K562 (cell line): ENCODE results near the gene ZNF488. TPM values are rescaled to one million over a fixed set of nuclear protein-coding genes. Genes with fewer than 3 reads are reported as not detected.

Experiments
- ATAC-seq: fragments of 200-7000 bp; cut with Tn5 transposase; 3 replicates; pipeline ENCODE4 v1.9.1; 2020; ENCODE audit warnings: moderate library complexity
- BruUV-seq: library from RNA; stranded (reverse); fragments of 400-500 nt; replicated peaks from 2 replicates; lab custom pipeline; 2021; lab: Mats Ljungman, UMichigan
- CTCF ChIA-PET: fragments of 300-600 bp; formaldehyde crosslinking; extraction: SDS; loops from one replicate; lab custom pipeline; 2021; ENCODE audit warnings: low intra/inter-chr PET ratio; lab: Yijun Ruan, JAX
- POLR2A ChIA-PET: fragments of 300-600, 350-650 bp; sonication (Branson Sonifier 250); formaldehyde crosslinking; extraction: SDS; loops from one replicate; lab custom pipeline; 2021; ENCODE audit warnings: antibody characterized with exemption, inconsistent platforms; lab: Yijun Ruan, JAX
- DNase-seq, 4 experiments: peaks; one replicate each; pipeline versions ENCODE4 v3.0.0 to v3.0.0-alpha.2; 2011 to 2018; ENCODE audit warnings: low spot score in 3 of 4, mixed read lengths in 3 of 4; ENCODE audit errors: extremely low read depth in 1 of 4
- FAIRE-seq: peaks from 2 replicates; lab custom pipeline; 2011; peaks lifted over from hg19 to GRCh38; lab: Jason Lieb, UNC
- H2AFZ ChIP-seq: 2 replicates; pipeline ENCODE4 v1.6.0; 2011; ENCODE audit warnings: low read depth, low read length, control low read depth, inconsistent platforms
- H3K27ac ChIP-seq: fragments of 200-600 bp; 3 replicates; pipeline ENCODE4 v1.8.0; 2011; ENCODE audit warnings: low read depth, mild to moderate bottlenecking, control low read depth, inconsistent platforms, low read length, moderate library complexity, mixed read lengths; ENCODE audit errors: extremely low read depth
- H3K27me3 ChIP-seq, 2 experiments: fragments of 300-600 bp in 1 of 2; 2 replicates in 1 of 2; 3 replicates in 1 of 2; pipeline versions ENCODE4 v1.6.0 to v1.8.0; 2011; ENCODE audit warnings: inconsistent platforms in 2 of 2, low read length in 2 of 2, mild to moderate bottlenecking in 1 of 2, mixed read lengths in 1 of 2, moderate library complexity in 1 of 2; ENCODE audit not compliant: control insufficient read depth in 2 of 2, insufficient read depth in 2 of 2
- H3K36me3 ChIP-seq: fragments of 300-600 bp; 3 replicates; pipeline ENCODE4 v1.8.0; 2011; ENCODE audit warnings: mild to moderate bottlenecking, low read length, inconsistent platforms; ENCODE audit not compliant: control insufficient read depth, insufficient read depth
- H3K4me1 ChIP-seq, 2 experiments: fragments of 200-600 bp in 1 of 2; replicated peaks in 1 of 2; 2 replicates in 1 of 2; 3 replicates in 1 of 2; pipeline versions ENCODE4 v1.5.1 to v1.8.0; 2011; ENCODE audit warnings: inconsistent platforms in 2 of 2, low read length in 2 of 2, mild to moderate bottlenecking in 1 of 2, mixed read lengths in 1 of 2, moderate library complexity in 1 of 2; ENCODE audit not compliant: control insufficient read depth in 2 of 2, insufficient read depth in 2 of 2
- H3K4me2 ChIP-seq: 2 replicates; pipeline ENCODE4 v1.6.1; 2011; ENCODE audit warnings: low read length, control low read depth, inconsistent platforms, mixed read lengths; ENCODE audit not compliant: insufficient read depth
- H3K4me3 ChIP-seq: fragments of 200-600 bp; sonication (generic), shearing (Covaris generic); 2 replicates; pipeline ENCODE4 v1.5.1; 2016; ENCODE audit warnings: control low read depth, inconsistent platforms
- H3K79me2 ChIP-seq: fragments of 200-600 bp; 3 replicates; pipeline ENCODE4 v1.8.0; 2011; ENCODE audit warnings: low read length, inconsistent platforms; ENCODE audit not compliant: control insufficient read depth, insufficient read depth
- H3K9ac ChIP-seq, 2 experiments: 2 replicates each; pipeline versions ENCODE4 v1.6.0 to v1.6.1; 2011; ENCODE audit warnings: low read depth in 2 of 2, low read length in 2 of 2, control low read depth in 1 of 2, inconsistent platforms in 1 of 2, mild to moderate bottlenecking in 1 of 2, mixed read lengths in 1 of 2; ENCODE audit not compliant: insufficient read depth in 1 of 2
- H3K9me1 ChIP-seq: one replicate; pipeline ENCODE4 v1.6.0; 2011; ENCODE audit warnings: inconsistent platforms, mild to moderate bottlenecking, low read length, moderate library complexity; ENCODE audit not compliant: control insufficient read depth, insufficient read depth
- H3K9me3 ChIP-seq: replicated peaks from 2 replicates; pipeline ENCODE4 v1.5.1; 2011; ENCODE audit warnings: low read depth, low read length, inconsistent platforms; ENCODE audit not compliant: control insufficient read depth, insufficient read depth
- H4K20me1 ChIP-seq: replicated peaks from 2 replicates; pipeline ENCODE4 v1.6.1; 2011; ENCODE audit warnings: low read length, inconsistent platforms, mixed read lengths; ENCODE audit not compliant: control insufficient read depth, insufficient read depth
- BRF1 ChIP-seq: IDR thresholded peaks from 3 replicates; pipeline ENCODE4 v1.6.1; 2011; ENCODE audit warnings: borderline replicate concordance, mild to moderate bottlenecking; ENCODE audit not compliant: insufficient read length; ENCODE audit errors: extremely low read depth
- MTA3 ChIP-seq: fragments of 450-650 bp; formaldehyde crosslinking; IDR thresholded peaks from 2 replicates; pipeline ENCODE4 v1.6.1; 2017; ENCODE audit warnings: mild to moderate bottlenecking, borderline replicate concordance
- SRF ChIP-seq, 2 experiments: fragments of 250-450, 450-650 bp in 1 of 2; sonication (Bioruptor Pico) in 1 of 2; sonication (generic) in 1 of 2; formaldehyde crosslinking; IDR thresholded peaks; 2 replicates each; pipeline versions ENCODE4 v1.5.0 to v1.5.1; 2020 to 2022; ENCODE audit warnings: mild to moderate bottlenecking in 1 of 2, missing genetic modification reagents in 1 of 2
- ZFP91 ChIP-seq: sonication (generic); formaldehyde crosslinking; IDR thresholded peaks from 2 replicates; pipeline ENCODE4 v1.8.0; 2022; ENCODE audit warnings: mild to moderate bottlenecking, missing genetic modification reagents
- WGBS: fragments of 100-300 bp; shearing (Covaris generic); methylation state at CpG from one replicate; pipeline ENCODE4 v1.1.6; 2016; ENCODE audit warnings: low coverage, mixed read lengths; ENCODE audit not compliant: insufficient coverage; ENCODE audit errors: missing lambda C conversion rate; 5-methylcytosine and 5-hydroxymethylcytosine counted together
- in situ Hi-C: fragments of 300-500 bp; cut with MboI; formaldehyde crosslinking; loops from 4 replicates; pipeline ENCODE4 v1.15.0; 2018; ENCODE audit warnings: inconsistent platforms, mixed read lengths
- intact Hi-C: fragments of 100-400 bp; cut with micrococcal nuclease; formaldehyde crosslinking; loops from 2 replicates; pipeline ENCODE4 v1.14.2; 2022
- polyA plus RNA-seq, 8 experiments: library from polyadenylated mRNA; depleted of rRNA in 4 of 8; stranded (reverse) in 5 of 8; unstranded in 3 of 8; fragments of >200 nt; fragmentation: Nextera tagmentation in 2 of 8; fragmentation: Illumina TruSeq in 1 of 8; extraction: Ambion mirVana in 2 of 8; extraction: Trizol in 1 of 8; gene quantifications; 2 replicates each; pipeline versions ENCODE4 v1.2.1 to v1.2.3, GENCODE V29; 2011 to 2014; ENCODE audit warnings: inconsistent platforms in 1 of 8, missing spikeins in 1 of 8
- total RNA-seq, 7 experiments: library from RNA; depleted of rRNA in 6 of 7; stranded (reverse); fragments of >200 nt in 6 of 7; fragmentation: Illumina TruSeq in 2 of 7; extraction: Trizol in 2 of 7; gene quantifications; 2 replicates each; pipeline versions ENCODE4 v1.2.1 to v1.2.3, GENCODE V29; 2011 to 2021; ENCODE audit warnings: low replicate concordance in 1 of 7
- TF ChIP-seq, protein P1 (sequence below), 2 experiments: fragments of 150-350 bp in 1 of 2; IDR thresholded peaks; 2 replicates each; pipeline ENCODE4 v1.6.1; 2012 to 2016; ENCODE audit warnings: low read depth in 2 of 2, low read length in 2 of 2, mild to moderate bottlenecking in 1 of 2, moderate library complexity in 1 of 2

Gene ZNF488
- total and polyA plus RNA-seq, 9 of the 15 experiments (the other 6 are each of a cell fraction or from before 2014, with no cell fraction given), result 0.03 to 0.09 (median 0.05) TPM; not detected in 3

DNA sequence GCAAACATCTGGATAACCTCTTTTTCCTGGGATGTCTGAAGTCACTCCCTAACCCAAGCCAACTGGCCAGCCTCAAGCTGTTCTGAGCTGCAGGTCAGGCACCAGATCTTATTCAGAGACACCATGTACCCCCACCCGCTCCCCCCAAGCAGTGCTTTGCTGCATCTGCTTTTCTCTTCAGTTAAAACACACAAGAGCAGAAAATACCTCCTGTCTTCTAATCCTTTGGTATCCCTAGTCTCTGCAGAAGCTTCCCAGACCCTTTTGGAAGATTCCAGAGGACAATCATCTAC is 3.0 kb downstream of the ZNF488 start (continued):
- TF ChIP-seq ZFP91, result no peak

GRCh38 chr10:47380341-47381102 is 3.6 kb downstream of the ZNF488 start:
- Histone ChIP-seq H3K27me3 (peaks cover 34 to 69% of the 10 kb centered on the region in 2 experiments), H3K27ac (no peak overlapping the region), H3K4me1 (peaks cover 0 to 14% of the 10 kb centered on the region in 2 experiments; a peak in 3 of 5 replicates), H3K9ac (no peak overlapping the region), H3K36me3 (no peaks in the 10 kb centered on the region), H3K9me3 (no peaks in the 10 kb centered on the region; the same call in 1 of the 2 replicates), H3K9me1 (no peaks in the 10 kb centered on the region), H3K4me3 (no peak overlapping the region), H3K4me2 (no peak overlapping the region), H4K20me1 (0 out of 2 replicates have a peak, but pooled peaks cover 9% of the 10 kb centered on the region), H2AFZ (no peak overlapping the region), H3K79me2 (no peaks in the 10 kb centered on the region)
- no peak for DNase-seq
- ChIA-PET CTCF (no interaction called here), POLR2A (interaction anchor here (1.1 to 1.5 kb wide), 3 partner anchors 14 to 1100 kb away, joined by 3 to 5 read pairs (median 4); partner anchors contain the start of gene RBP3)
- in situ Hi-C loops, result loop anchor here (5.0 kb wide), 2 partner anchors 1098 to 1273 kb away; no protein-coding TSS in a partner anchor
- intact Hi-C loops, result loop anchor here (2.0 kb wide), 1 partner anchor 14 kb away; no protein-coding TSS in a partner anchor
- no peak for FAIRE-seq
- ATAC-seq, result no peak
- BruUV-seq, result no TSS peak
- 0% methylated on average over 8 of the region's 8 CpGs for WGBS
- TF ChIP-seq BRF1 (no peak), MTA3 (no peak), SRF (CRISPR knock-in tag; IDR thresholded peaks at IDR 0.05) (no peak)
- TF ChIP-seq, protein P1, sequence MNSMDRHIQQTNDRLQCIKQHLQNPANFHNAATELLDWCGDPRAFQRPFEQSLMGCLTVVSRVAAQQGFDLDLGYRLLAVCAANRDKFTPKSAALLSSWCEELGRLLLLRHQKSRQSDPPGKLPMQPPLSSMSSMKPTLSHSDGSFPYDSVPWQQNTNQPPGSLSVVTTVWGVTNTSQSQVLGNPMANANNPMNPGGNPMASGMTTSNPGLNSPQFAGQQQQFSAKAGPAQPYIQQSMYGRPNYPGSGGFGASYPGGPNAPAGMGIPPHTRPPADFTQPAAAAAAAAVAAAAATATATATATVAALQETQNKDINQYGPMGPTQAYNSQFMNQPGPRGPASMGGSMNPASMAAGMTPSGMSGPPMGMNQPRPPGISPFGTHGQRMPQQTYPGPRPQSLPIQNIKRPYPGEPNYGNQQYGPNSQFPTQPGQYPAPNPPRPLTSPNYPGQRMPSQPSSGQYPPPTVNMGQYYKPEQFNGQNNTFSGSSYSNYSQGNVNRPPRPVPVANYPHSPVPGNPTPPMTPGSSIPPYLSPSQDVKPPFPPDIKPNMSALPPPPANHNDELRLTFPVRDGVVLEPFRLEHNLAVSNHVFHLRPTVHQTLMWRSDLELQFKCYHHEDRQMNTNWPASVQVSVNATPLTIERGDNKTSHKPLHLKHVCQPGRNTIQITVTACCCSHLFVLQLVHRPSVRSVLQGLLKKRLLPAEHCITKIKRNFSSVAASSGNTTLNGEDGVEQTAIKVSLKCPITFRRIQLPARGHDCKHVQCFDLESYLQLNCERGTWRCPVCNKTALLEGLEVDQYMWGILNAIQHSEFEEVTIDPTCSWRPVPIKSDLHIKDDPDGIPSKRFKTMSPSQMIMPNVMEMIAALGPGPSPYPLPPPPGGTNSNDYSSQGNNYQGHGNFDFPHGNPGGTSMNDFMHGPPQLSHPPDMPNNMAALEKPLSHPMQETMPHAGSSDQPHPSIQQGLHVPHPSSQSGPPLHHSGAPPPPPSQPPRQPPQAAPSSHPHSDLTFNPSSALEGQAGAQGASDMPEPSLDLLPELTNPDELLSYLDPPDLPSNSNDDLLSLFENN (IDR thresholded peaks at IDR 0.05; ENCODE audit: low read depth in 2 of 2, low read length in 2 of 2), result no peak
